GM18868 (cell line): ENCODE measurements around the gene VMAC.

ENCODE experiments used
- ATAC-seq: cut with Tn5 transposase; IDR thresholded peaks from one replicate; pipeline ENCODE4 v1.9.1; 2021; ENCODE audit warnings: mild to moderate bottlenecking, moderate library complexity; ENCODE audit not compliant: unreplicated experiment

Gene VMAC

GRCh38 chr19:5903624-5904351, 884 bp upstream of the VMAC start, which contains the start of gene NDUFA11:
TSS of gene NDUFA11 (minus strand) at chr19:5903790. CDS start at chr19:5903708, 82 bp downstream.
- peak; percentile 32 for ATAC-seq

- ATAC-seq = no peak
These were observed 574 bp downstream of the VMAC start for GRCh38 chr19:5905114-5905778.

- ATAC-seq = no peak
These were observed 2.6 kb downstream of the VMAC start for GRCh38 chr19:5907241-5907640.

- no peak for ATAC-seq
These were observed 4.2 kb downstream of the VMAC start for GRCh38 chr19:5908773-5909442.

- ATAC-seq = no peak
These were observed 5.9 kb downstream of the VMAC start for GRCh38 chr19:5910638-5910907.

GRCh38 chr19:5911366-5911765, 6.7 kb downstream of the VMAC start:
- no peak for ATAC-seq

- no peak for ATAC-seq
These were observed 9.2 kb downstream of the VMAC start, which contains the start of gene CAPS for GRCh38 chr19:5913739-5914357. TSS of gene CAPS (plus strand) at chr19:5914254. CDS start at chr19:5914407, 153 bp downstream.

GRCh38 chr19:5914358-5914774, 9.7 kb downstream of the VMAC start:
- ATAC-seq = no peak

- no peak for ATAC-seq
These were observed 10.5 kb downstream of the VMAC start for GRCh38 chr19:5914946-5915781.

DNA sequence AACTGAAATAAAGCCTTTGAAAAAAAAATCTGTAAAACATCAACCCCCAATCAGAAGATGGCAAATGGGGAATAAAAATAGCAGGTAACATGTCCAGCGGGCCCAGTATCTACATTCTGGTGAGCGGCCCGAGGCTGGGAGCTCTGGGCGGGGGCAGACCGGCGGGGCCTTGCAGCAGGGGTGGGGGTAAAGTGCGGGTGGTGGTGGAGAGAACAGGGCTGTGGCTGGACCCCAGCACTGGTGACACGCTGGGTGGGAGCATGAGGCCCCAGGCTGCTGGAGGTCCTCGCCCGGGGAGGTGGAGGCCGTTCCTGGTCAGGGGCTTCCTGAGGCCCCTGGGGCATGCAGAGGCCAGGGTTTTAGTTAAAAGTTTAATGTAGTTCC, 11.1 kb downstream of the VMAC start:
- ATAC-seq = no peak

DNA sequence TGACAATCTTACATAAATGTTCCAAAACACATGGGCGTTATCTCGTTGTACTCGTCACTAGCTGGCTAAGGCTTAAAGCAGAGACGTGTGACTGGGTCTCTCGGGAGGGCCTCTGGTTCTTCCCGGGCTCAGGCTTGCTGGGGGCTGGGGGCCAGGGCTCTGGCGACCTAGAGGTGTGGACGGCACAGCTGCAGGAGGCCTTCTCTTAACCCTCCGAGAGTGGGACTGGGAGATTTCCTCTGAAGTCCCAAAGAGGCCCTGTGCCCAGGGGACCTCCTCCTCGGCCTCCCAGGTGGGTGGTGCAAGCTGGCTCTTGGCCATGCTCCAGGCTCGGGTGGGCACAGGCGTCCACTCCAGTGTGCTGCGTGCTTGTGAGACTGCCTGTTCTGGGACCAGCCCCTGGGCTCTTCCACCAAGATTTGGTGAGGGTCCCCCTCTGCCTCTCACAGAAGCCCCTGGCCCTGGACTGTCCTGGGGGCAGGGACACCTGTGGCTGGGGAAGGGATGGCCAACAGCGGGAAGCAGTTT, 11.6 kb downstream of the VMAC start:
- ATAC-seq = no peak

- ATAC-seq = no peak
These were observed 12.9 kb downstream of the VMAC start for GRCh38 chr19:5917431-5918107.

GRCh38 chr19:5918463-5919079, 13.9 kb downstream of the VMAC start:
- ATAC-seq = no peak

DNA sequence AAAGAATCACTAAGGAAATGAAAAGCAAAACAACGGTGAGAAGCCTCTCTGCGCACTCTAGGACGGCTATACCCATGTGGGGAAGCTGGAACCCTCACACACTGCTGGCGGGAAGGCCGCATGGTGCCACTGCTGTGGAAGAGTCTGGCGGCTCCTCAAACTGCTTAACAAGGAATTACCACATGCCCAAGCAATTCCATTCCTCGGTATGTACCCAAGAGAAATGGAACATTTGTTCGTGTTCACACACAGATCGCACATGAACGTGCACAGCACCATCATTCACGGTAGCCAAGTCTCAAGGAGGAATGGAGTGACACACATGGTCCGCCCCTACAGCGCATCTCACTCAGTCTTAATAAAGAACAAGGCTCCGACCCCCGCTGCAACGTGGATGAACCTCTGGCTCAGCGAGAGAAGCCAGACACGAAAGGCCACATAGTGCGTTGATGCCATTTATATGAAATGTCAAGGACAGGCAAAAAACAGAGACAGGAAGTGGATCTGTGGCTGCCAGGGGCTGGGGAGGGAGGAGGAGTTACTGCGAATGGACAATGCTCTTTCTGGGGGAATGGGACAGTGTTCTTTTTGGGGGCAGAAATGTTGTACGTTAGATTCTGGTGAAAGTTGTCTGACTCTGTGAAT, 17.0 kb downstream of the VMAC start:
- no peak for ATAC-seq

GRCh38 chr19:5922161-5922545, 17.5 kb downstream of the VMAC start:
- no peak for ATAC-seq

- ATAC-seq = no peak
These were observed 18.7 kb downstream of the VMAC start for GRCh38 chr19:5923356-5923755.

DNA sequence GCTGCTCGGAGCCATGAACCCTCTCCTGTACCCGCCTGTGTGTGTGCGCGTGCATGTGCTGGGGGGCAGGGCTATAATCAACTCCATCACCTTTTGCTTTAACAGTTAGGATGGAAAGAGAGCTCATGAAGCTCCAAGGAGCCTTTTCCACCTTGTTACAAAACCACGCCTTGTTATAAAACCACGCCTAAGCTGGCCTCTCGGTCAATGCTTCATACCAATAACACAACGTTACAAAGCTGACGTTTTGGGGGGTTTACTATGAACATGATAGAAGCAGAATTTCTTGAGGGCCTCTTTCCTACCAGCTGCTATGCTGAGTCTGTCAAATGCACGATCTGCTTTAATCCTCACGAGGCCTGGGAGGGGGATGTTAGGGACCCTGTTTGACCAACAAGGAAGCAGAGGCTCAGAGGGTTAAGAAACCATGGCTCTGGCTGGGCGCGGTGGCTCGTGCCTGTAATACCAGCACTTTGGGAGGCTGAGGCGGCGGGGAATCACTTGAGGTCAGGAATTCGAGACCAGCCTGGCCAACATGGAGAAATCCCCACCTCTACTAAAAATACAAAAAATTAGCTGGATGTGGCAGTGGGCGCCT, 21.3 kb downstream of the VMAC start:
- ATAC-seq = no peak

DNA sequence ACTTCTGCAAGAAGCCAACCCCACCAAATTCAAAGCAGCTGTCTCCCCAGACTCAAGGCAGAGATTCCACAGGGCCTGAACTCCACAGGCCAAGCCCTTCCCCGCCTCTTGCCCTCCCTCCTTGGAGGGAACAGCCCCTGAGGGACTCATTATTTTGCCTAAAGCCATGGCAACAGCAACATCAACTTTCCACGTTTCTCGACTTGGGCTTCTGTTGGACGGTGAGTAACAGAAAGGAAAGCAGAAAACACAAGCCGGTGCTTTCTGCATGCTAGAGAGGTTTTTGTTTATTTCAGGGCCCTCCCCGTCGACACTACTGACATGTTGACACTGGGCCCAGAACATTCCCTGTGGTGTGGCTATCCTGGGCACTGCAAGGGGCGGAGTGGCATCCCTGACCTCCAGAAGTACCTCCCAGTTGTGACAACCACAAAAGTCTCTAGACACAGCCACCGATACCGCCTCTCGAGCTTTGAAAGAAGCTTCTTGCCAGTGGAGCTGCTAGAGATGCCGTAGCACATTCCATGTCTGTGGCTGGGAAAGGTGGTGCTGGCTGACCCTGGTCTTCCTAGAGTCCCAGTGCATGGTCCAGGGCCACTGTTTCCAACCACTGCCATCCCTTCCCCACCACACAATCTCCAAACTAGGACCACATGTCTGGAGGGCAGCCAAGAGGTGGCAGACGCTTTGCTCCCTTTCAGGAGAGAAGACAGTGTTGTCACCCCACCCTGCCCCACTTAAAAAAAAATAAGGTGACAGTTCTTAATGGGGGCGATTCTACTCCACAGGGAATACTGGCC, 22.2 kb downstream of the VMAC start:
- no peak for ATAC-seq
